ENCODE measurements around the gene TMEM225B. TPM values are rescaled to one million over a fixed set of nuclear protein-coding genes. Genes with fewer than 3 reads are reported as not detected.

The TMEM225B gene
- total RNA-seq, 1 experiment from 2014 or later, result not detected

DNA sequence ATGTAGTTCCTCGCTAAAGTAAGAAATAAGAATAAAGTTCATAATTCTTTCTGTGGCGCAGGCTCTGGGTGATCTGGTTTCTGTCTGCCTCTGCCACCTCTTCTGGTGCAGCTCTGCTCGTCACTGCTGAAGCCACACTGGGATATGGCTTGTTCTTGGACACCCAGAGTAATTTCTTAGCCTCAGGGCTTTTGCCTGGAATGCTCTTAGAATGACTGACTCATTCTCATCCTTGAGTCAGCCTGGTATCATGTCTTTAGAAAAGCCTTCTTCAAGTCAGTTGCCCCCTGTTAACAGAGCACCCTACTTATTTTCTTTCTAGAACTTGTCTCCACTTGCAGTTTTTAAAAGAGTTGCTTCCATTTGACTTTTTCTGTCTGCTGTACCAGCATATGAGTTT lies 20.7 kb downstream of the TMEM225B start:
- Histone ChIP-seq H4K20me1 (ENCODE audit: low read length) (no peaks in the 10 kb centered on the region), H2AFZ (ENCODE audit: low read length) (no peak overlapping the region), H3K79me2 (ENCODE audit: low read length) (peaks cover 32% of the 10 kb centered on the region), H3K4me1 (ENCODE audit: insufficient read depth, low read length) (peaks cover 21% of the 10 kb centered on the region), H3F3A (ENCODE audit: low read length, unreplicated experiment) (no peaks in the 10 kb centered on the region), H3K9ac (ENCODE audit: low read length) (no peak overlapping the region; the same call in 1 of the 2 replicates), H3K36me3 (ENCODE audit: low read depth, low read length) (peaks cover 38% of the 10 kb centered on the region), H3K27me3 (ENCODE audit: low read length) (no peaks in the 10 kb centered on the region), H3K9me3 (ENCODE audit: low read length) (no peaks in the 10 kb centered on the region), H3K9me2 (replicated peaks; ENCODE audit: low read length) (no peaks in the 10 kb centered on the region), H3K27ac (ENCODE audit: low read length) (peak overlapping the region; percentile 54), H3K4me2 (ENCODE audit: low read length) (peak overlapping the region; percentile 98), H3K4me3 (ENCODE audit: low read length) (peak overlapping the region; percentile 96; the same call in 1 of the 2 replicates)
- intact Hi-C loops (cut with micrococcal nuclease), result loop anchor here (5.0 kb wide), 2 partner anchors 219 to 299 kb away; partner anchors contain the start of gene TRIM4
- ATAC-seq (peak; percentile 47), DNase-seq (peak; percentile 94)
- no TSS peak for BruUV-seq (replicated peaks)
- ChIA-PET POLR2A (ENCODE audit: unreplicated experiment) (no interaction called here), CTCF (no interaction called here)
- TF ChIP-seq EZH2 (IDR thresholded peaks at IDR 0.05; ENCODE audit: low read length, unreplicated experiment) (no peak), EZH2phosphoT487 (IDR thresholded peaks at IDR 0.05; ENCODE audit: borderline replicate concordance, low read length) (no peak)
- TF ChIP-seq, protein P1, sequence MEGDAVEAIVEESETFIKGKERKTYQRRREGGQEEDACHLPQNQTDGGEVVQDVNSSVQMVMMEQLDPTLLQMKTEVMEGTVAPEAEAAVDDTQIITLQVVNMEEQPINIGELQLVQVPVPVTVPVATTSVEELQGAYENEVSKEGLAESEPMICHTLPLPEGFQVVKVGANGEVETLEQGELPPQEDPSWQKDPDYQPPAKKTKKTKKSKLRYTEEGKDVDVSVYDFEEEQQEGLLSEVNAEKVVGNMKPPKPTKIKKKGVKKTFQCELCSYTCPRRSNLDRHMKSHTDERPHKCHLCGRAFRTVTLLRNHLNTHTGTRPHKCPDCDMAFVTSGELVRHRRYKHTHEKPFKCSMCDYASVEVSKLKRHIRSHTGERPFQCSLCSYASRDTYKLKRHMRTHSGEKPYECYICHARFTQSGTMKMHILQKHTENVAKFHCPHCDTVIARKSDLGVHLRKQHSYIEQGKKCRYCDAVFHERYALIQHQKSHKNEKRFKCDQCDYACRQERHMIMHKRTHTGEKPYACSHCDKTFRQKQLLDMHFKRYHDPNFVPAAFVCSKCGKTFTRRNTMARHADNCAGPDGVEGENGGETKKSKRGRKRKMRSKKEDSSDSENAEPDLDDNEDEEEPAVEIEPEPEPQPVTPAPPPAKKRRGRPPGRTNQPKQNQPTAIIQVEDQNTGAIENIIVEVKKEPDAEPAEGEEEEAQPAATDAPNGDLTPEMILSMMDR (conservative IDR thresholded peaks at IDR 0.05; ENCODE audit: low read depth, low read length), result no peak

DNA sequence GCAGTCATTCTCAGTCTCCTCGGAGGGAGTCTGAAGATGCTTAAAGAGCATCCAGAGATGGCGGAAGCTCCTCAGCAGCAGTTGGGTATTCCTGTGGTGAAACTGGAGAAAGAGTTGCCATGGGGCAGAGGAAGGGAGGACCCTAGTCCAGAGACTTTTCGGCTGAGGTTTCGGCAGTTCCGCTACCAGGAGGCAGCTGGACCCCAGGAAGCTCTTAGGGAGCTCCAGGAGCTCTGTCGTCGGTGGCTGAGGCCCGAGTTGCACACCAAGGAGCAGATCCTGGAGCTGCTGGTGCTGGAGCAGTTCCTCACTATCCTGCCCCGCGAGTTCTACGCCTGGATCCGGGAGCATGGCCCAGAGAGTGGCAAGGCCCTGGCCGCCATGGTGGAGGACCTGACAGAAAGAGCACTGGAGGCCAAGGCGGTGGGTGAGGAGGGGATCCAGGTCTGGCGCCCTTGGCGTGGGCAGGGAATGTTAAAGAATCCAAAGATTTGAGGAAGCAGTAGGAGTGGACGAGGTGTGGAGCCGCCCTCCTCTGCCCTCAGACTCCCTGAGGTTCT lies 21.6 kb downstream of the TMEM225B start:
- CTCF ChIA-PET, result no interaction called here
- BruUV-seq (replicated peaks), result no TSS peak

DNA sequence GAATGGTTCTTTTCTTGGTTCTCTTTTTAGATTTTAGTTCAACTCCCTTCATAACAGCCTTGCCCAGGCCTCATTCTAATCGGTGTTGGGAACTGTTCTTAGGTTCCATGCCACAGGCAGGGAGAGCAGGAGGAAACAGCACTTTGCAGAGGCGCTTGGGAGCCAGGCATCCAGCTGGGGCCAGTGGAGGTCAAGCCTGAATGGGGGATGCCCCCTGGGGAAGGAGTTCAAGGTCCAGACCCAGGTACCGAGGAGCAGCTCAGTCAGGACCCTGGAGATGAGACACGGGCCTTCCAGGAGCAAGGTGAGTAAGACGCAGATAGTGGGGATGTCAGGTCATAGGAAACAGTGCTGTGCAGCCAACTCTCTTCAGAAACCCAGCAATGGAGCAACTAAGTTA lies 23.2 kb downstream of the TMEM225B start:
- no peaks in the 10 kb centered on the region for H4K20me1 ChIP-seq (ENCODE audit: low read length)
- peaks cover 32% of the 10 kb centered on the region for H3K79me2 ChIP-seq (ENCODE audit: low read length)
- DNase-seq, result no peak
- no peaks in the 10 kb centered on the region for H3K27me3 ChIP-seq (ENCODE audit: low read length)
- ChIA-PET POLR2A (ENCODE audit: unreplicated experiment) (no interaction called here), CTCF (no interaction called here)
- H3K9me2 ChIP-seq (replicated peaks; ENCODE audit: low read length), result no peaks in the 10 kb centered on the region
- BruUV-seq (replicated peaks), result no TSS peak
- H3K9ac ChIP-seq (ENCODE audit: low read length), result no peak overlapping the region
- intact Hi-C loops (cut with micrococcal nuclease), result no loop called here
- no peaks in the 10 kb centered on the region for H3K9me3 ChIP-seq (ENCODE audit: low read length)
- H3K36me3 ChIP-seq (ENCODE audit: low read depth, low read length), result peaks cover 57% of the 10 kb centered on the region
- H3F3A ChIP-seq (ENCODE audit: low read length, unreplicated experiment), result no peaks in the 10 kb centered on the region
- TF ChIP-seq EZH2phosphoT487 (IDR thresholded peaks at IDR 0.05; ENCODE audit: borderline replicate concordance, low read length) (no peak), EZH2 (IDR thresholded peaks at IDR 0.05; ENCODE audit: low read length, unreplicated experiment) (no peak)
- TF ChIP-seq, protein P1 (conservative IDR thresholded peaks at IDR 0.05; ENCODE audit: low read depth, low read length), result no peak
- no peak for ATAC-seq
- H3K4me3 ChIP-seq (ENCODE audit: low read length), result no peak overlapping the region
- H3K27ac ChIP-seq (ENCODE audit: low read length), result no peak overlapping the region
- H3K4me1 ChIP-seq (ENCODE audit: insufficient read depth, low read length), result peaks cover 21% of the 10 kb centered on the region
- H3K4me2 ChIP-seq (ENCODE audit: low read length), result no peak overlapping the region
- H2AFZ ChIP-seq (ENCODE audit: low read length), result no peak overlapping the region

More for the DNA sequence above, 21.6 kb downstream of the TMEM225B start:
- POLR2A ChIA-PET (ENCODE audit: unreplicated experiment), result no interaction called here
- peaks cover 21% of the 10 kb centered on the region for H3K4me1 ChIP-seq (ENCODE audit: insufficient read depth, low read length)
- H3K36me3 ChIP-seq (ENCODE audit: low read depth, low read length), result peaks cover 47% of the 10 kb centered on the region
- no peak overlapping the region for H3K4me3 ChIP-seq (ENCODE audit: low read length)
- H3K27me3 ChIP-seq (ENCODE audit: low read length), result no peaks in the 10 kb centered on the region
- no peaks in the 10 kb centered on the region for H3F3A ChIP-seq (ENCODE audit: low read length, unreplicated experiment)
- H3K9me2 ChIP-seq (replicated peaks; ENCODE audit: low read length), result no peaks in the 10 kb centered on the region
- peak overlapping the region; percentile 98; the same call in 1 of the 2 replicates for H3K4me2 ChIP-seq (ENCODE audit: low read length)
- H4K20me1 ChIP-seq (ENCODE audit: low read length), result no peaks in the 10 kb centered on the region
- peaks cover 32% of the 10 kb centered on the region for H3K79me2 ChIP-seq (ENCODE audit: low read length)
- TF ChIP-seq EZH2phosphoT487 (IDR thresholded peaks at IDR 0.05; ENCODE audit: borderline replicate concordance, low read length) (no peak), EZH2 (IDR thresholded peaks at IDR 0.05; ENCODE audit: low read length, unreplicated experiment) (no peak)
- TF ChIP-seq, protein P1 (conservative IDR thresholded peaks at IDR 0.05; ENCODE audit: low read depth, low read length), result no peak
- intact Hi-C loops (cut with micrococcal nuclease), result loop anchor here (5.0 kb wide), 2 partner anchors 218 to 298 kb away; partner anchors contain the start of gene TRIM4
- H3K9ac ChIP-seq (ENCODE audit: low read length), result no peak overlapping the region
- peak overlapping the region; percentile 54; the same call in 1 of the 2 replicates for H3K27ac ChIP-seq (ENCODE audit: low read length)
- DNase-seq, result no peak
- ATAC-seq, result no peak
- no peaks in the 10 kb centered on the region for H3K9me3 ChIP-seq (ENCODE audit: low read length)
- no peak overlapping the region for H2AFZ ChIP-seq (ENCODE audit: low read length)

Measured in PC-3 (cell line).